Smooth muscle cell (in vitro differentiated cells): Measurements from ENCODE around the gene BST1. TPM values are rescaled to one million over a fixed set of nuclear protein-coding genes. Genes with fewer than 3 reads are reported as not detected.

Source experiments
- DNase-seq: peaks from one replicate; lab custom pipeline; 2025; ENCODE audit not compliant: unreplicated experiment; lab: John Stamatoyannopoulos, UW
- H2AFZ ChIP-seq: fragments of 200-600 bp; sonication (generic); 2 replicates; pipeline ENCODE4 v1.6.0; 2016; ENCODE audit warnings: antibody characterized with exemption, low read depth, mild to moderate bottlenecking
- H3F3A ChIP-seq: fragments of 200-600 bp; sonication (generic); 2 replicates; pipeline ENCODE4 v1.6.0; 2017; ENCODE audit warnings: antibody characterized with exemption, low read depth
- H3K27ac ChIP-seq: fragments of 200-600 bp; sonication (generic); 2 replicates; pipeline ENCODE4 v1.5.1; 2016; ENCODE audit warnings: low read depth, mild to moderate bottlenecking
- H3K27me3 ChIP-seq: fragments of 200-600 bp; sonication (generic); 2 replicates; pipeline ENCODE4 v1.6.1; 2016; ENCODE audit warnings: low read depth, mild to moderate bottlenecking
- H3K36me3 ChIP-seq: fragments of 200-600 bp; sonication (generic); 2 replicates; pipeline ENCODE4 v1.5.1; 2016; ENCODE audit warnings: low read depth
- H3K4me1 ChIP-seq: fragments of 200-600 bp; sonication (generic); 2 replicates; pipeline ENCODE4 v1.5.1; 2016; ENCODE audit warnings: low read depth
- H3K4me2 ChIP-seq: fragments of 200-600 bp; sonication (generic); 2 replicates; pipeline ENCODE4 v1.6.0; 2016; ENCODE audit warnings: mild to moderate bottlenecking
- H3K4me3 ChIP-seq: fragments of 200-600 bp; sonication (generic); 2 replicates; pipeline ENCODE4 v1.5.1; 2016; ENCODE audit warnings: mild to moderate bottlenecking
- H3K79me2 ChIP-seq: fragments of 200-600 bp; sonication (generic); 2 replicates; pipeline ENCODE4 v1.6.0; 2016; ENCODE audit warnings: low read depth, mild to moderate bottlenecking
- H3K9ac ChIP-seq: fragments of 200-600 bp; sonication (generic); 2 replicates; pipeline ENCODE4 v1.6.0; 2016; ENCODE audit warnings: low read depth
- H3K9me3 ChIP-seq: fragments of 200-600 bp; sonication (generic); replicated peaks from 2 replicates; pipeline ENCODE4 v1.5.1; 2016; ENCODE audit warnings: low read depth
- H4K20me1 ChIP-seq: fragments of 200-600 bp; sonication (generic); 2 replicates; pipeline ENCODE4 v1.6.0; 2016; ENCODE audit warnings: low read depth
- WGBS: methylation state at CpG from one replicate; pipeline ENCODE4 v1.1.7; 2016; ENCODE audit warnings: low lambda C conversion rate; 5-methylcytosine and 5-hydroxymethylcytosine counted together
- polyA plus RNA-seq: library from polyadenylated mRNA; unstranded; fragments of >200 nt; fragmentation: Nextera tagmentation; extraction: Ambion mirVana; gene quantifications from 2 replicates; pipeline ENCODE4 v1.2.1, GENCODE V29; 2016
- total RNA-seq: library from RNA; depleted of rRNA; stranded (reverse); fragments of >200 nt; gene quantifications from 2 replicates; pipeline ENCODE4 v1.2.3, GENCODE V29; 2014
- TF ChIP-seq, protein P1 (sequence below): fragments of 200-600 bp; sonication (generic); IDR thresholded peaks from 2 replicates; pipeline ENCODE4 v1.5.1; 2017; ENCODE audit warnings: borderline replicate concordance, mild to moderate bottlenecking, antibody characterized with exemption; ENCODE audit not compliant: insufficient read depth, poor library complexity, severe bottlenecking

Gene BST1
- total and polyA plus RNA-seq, 2 experiments from 2014 or later, result 5.2 TPM

- WGBS, result 5% methylated on average over 7 of the region's 7 CpGs
- H3K4me1 ChIP-seq, result peaks cover 56% of the 10 kb centered on the region
These were observed 12.7 kb upstream of the BST1 start for GRCh38 chr4:15690020-15690809.

GRCh38 chr4:15691346-15692135 lies 11.3 kb upstream of the BST1 start:
- Histone ChIP-seq H2AFZ (no peak overlapping the region), H4K20me1 (no peaks in the 10 kb centered on the region), H3K9me3 (no peaks in the 10 kb centered on the region), H3K27ac (peak overlapping the region; percentile 97), H3K36me3 (peaks cover 13% of the 10 kb centered on the region), H3F3A (peaks cover 46% of the 10 kb centered on the region), H3K4me1 (peaks cover 65% of the 10 kb centered on the region), H3K4me3 (no peak overlapping the region), H3K4me2 (peak overlapping the region; percentile 79), H3K79me2 (peaks cover 6% of the 10 kb centered on the region), H3K27me3 (no peaks in the 10 kb centered on the region), H3K9ac (peak overlapping the region; percentile 84)
- TF ChIP-seq, protein P1, sequence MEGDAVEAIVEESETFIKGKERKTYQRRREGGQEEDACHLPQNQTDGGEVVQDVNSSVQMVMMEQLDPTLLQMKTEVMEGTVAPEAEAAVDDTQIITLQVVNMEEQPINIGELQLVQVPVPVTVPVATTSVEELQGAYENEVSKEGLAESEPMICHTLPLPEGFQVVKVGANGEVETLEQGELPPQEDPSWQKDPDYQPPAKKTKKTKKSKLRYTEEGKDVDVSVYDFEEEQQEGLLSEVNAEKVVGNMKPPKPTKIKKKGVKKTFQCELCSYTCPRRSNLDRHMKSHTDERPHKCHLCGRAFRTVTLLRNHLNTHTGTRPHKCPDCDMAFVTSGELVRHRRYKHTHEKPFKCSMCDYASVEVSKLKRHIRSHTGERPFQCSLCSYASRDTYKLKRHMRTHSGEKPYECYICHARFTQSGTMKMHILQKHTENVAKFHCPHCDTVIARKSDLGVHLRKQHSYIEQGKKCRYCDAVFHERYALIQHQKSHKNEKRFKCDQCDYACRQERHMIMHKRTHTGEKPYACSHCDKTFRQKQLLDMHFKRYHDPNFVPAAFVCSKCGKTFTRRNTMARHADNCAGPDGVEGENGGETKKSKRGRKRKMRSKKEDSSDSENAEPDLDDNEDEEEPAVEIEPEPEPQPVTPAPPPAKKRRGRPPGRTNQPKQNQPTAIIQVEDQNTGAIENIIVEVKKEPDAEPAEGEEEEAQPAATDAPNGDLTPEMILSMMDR, result no peak
- WGBS, result 13% methylated on average over 3 of the region's 3 CpGs
- no peak for DNase-seq

More at GRCh38 chr4:15690020-15690809, 12.7 kb upstream of the BST1 start:
- no peak for DNase-seq
- H3K9me3 ChIP-seq, result no peaks in the 10 kb centered on the region
- TF ChIP-seq, protein P1, result no peak
- peaks cover 46% of the 10 kb centered on the region for H3F3A ChIP-seq
- H3K9ac ChIP-seq, result peak overlapping the region; percentile 84
- no peaks in the 10 kb centered on the region for H4K20me1 ChIP-seq
- H3K27me3 ChIP-seq, result no peaks in the 10 kb centered on the region
- peaks cover 14% of the 10 kb centered on the region for H3K36me3 ChIP-seq
- H3K4me2 ChIP-seq, result peak overlapping the region; percentile 79
- H3K4me3 ChIP-seq, result no peak overlapping the region
- peak overlapping the region; percentile 97 for H3K27ac ChIP-seq
- H2AFZ ChIP-seq, result no peak overlapping the region
- peaks cover 17% of the 10 kb centered on the region for H3K79me2 ChIP-seq

- Histone ChIP-seq H3K79me2 (no peaks in the 10 kb centered on the region), H4K20me1 (no peaks in the 10 kb centered on the region), H3F3A (peaks cover 44% of the 10 kb centered on the region), H2AFZ (peak overlapping the region; percentile 13), H3K36me3 (peaks cover 3% of the 10 kb centered on the region), H3K27me3 (no peaks in the 10 kb centered on the region), H3K9me3 (no peaks in the 10 kb centered on the region), H3K27ac (peak overlapping the region; percentile 97), H3K4me3 (no peak overlapping the region), H3K4me1 (peaks cover 65% of the 10 kb centered on the region), H3K4me2 (peak overlapping the region; percentile 79), H3K9ac (peak overlapping the region; percentile 79)
- TF ChIP-seq, protein P1, result no peak
- WGBS, result 35% methylated on average over 2 of the region's 2 CpGs
- no peak for DNase-seq
These were observed 10.3 kb upstream of the BST1 start for GRCh38 chr4:15692602-15693001.
